ENCODE results near the gene ZAR1. TPM values are rescaled to one million over a fixed set of nuclear protein-coding genes. Genes with fewer than 3 reads are reported as not detected.

ZAR1 gene, protein sequence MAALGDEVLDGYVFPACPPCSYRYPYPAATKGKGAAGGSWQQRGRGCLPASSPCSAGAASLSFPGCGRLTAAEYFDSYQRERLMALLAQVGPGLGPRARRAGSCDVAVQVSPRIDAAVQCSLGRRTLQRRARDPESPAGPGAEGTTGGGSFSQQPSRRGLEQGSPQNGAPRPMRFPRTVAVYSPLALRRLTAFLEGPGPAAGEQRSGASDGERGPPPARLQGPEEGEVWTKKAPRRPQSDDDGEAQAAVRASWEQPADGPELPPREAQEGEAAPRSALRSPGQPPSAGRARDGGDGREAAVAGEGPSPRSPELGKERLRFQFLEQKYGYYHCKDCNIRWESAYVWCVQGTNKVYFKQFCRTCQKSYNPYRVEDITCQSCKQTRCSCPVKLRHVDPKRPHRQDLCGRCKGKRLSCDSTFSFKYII
- total RNA-seq: not detected in 2 replicates

DNA sequence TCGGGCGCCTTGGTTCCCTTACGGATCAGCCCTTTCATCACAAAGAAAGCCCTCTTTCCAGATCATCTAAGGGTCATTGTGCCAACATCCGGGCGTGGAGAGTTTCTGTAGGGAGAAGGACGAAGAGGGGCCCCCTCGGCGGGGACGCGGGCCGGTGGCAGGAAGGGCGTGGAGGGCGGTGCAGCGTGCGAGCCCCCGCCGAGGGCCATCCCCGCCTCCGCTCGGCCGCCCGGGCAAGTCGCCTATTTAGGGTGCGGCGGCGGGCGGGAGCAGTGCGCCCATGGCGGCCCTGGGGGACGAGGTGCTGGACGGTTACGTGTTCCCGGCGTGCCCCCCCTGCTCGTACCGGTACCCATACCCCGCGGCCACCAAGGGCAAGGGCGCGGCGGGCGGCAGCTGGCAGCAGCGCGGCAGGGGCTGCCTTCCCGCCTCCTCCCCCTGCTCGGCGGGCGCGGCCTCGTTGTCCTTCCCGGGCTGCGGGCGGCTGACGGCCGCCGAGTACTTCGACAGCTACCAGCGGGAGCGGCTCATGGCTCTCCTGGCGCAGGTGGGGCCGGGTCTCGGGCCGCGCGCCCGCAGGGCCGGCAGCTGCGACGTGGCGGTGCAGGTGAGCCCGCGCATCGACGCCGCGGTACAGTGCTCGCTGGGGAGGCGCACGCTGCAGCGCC is at the start of gene ZAR1:
TSS of gene ZAR1 (plus strand) at position 241 of the 668 bp plus-strand sequence. CDS start at position 281, 40 bp downstream.

DNA sequence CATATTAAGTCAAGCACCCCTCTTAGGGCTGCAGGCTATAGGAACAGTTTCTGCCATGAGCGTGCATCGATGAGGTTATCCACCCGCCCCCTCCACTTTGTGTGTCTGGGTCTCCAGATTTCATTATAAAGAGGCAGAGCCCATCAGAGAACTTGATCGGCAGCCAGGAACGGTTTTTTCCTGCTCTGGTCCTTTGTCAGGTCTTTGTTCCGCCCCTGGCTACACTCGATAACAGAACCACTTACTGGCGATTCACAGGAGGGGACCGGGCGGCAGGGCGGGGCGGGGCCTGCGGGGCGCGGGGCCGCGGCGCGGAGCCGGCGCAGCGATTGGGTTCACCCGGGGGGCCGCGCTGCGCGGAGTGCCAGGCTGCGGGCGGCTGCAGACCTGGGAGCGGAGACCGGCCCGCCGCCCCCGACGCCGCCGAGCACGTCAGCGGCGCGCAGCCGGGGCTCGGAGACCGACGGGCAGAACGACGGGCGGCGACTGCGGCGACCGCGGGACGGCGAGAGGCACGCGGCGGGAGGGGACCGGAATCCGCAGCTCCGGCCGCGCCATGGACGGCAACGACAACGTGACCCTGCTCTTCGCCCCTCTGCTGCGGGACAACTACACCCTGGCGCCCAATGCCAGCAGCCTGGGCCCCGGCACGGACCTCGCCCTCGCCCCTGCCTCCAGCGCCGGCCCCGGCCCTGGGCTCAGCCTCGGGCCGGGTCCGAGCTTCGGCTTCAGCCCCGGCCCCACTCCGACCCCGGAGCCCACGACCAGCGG is 6.9 kb upstream of the ZAR1 start, which contains the start of gene SLC10A4:
TSS of gene SLC10A4 (plus strand) at position 338 of the 771 bp plus-strand sequence. CDS start at position 557, 219 bp downstream.

Other genes starting within 250 kb of the ZAR1 start
- gene TEC, start 220.4 kb upstream of the ZAR1 start, total RNA-seq: 0.29 and 1.1 TPM in 2 replicates
- gene SLAIN2, start 148.7 kb upstream of the ZAR1 start, total RNA-seq: 58.2 and 77.5 TPM in 2 replicates
- gene SLC10A4, start 6.9 kb upstream of the ZAR1 start, total RNA-seq: not detected in 2 replicates